ENCODE data around the gene CFAP61.

GRCh38 chr20:20251317-20251716 is 199.0 kb downstream of the CFAP61 start:
- TF ChIP-seq, protein P1, sequence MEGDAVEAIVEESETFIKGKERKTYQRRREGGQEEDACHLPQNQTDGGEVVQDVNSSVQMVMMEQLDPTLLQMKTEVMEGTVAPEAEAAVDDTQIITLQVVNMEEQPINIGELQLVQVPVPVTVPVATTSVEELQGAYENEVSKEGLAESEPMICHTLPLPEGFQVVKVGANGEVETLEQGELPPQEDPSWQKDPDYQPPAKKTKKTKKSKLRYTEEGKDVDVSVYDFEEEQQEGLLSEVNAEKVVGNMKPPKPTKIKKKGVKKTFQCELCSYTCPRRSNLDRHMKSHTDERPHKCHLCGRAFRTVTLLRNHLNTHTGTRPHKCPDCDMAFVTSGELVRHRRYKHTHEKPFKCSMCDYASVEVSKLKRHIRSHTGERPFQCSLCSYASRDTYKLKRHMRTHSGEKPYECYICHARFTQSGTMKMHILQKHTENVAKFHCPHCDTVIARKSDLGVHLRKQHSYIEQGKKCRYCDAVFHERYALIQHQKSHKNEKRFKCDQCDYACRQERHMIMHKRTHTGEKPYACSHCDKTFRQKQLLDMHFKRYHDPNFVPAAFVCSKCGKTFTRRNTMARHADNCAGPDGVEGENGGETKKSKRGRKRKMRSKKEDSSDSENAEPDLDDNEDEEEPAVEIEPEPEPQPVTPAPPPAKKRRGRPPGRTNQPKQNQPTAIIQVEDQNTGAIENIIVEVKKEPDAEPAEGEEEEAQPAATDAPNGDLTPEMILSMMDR (IDR thresholded peaks at IDR 0.05), result no peak
- no peak for TF ChIP-seq POLR2A (IDR thresholded peaks at IDR 0.05)

Measured in adrenal gland (tissue), 5 donors.